GM18526 (cell line): ENCODE results near the gene TBC1D9.

Experiments
- POLR2A ChIP-seq: IDR thresholded peaks from 3 replicates; pipeline ENCODE4 v1.6.1; 2011; ENCODE audit not compliant: insufficient read length; ENCODE audit errors: extremely low read depth

The TBC1D9 gene

GRCh38 chr4:140739971-140740370, 16.2 kb downstream of the TBC1D9 start:
- no peak for TF ChIP-seq POLR2A

- TF ChIP-seq POLR2A = no peak
Measured at GRCh38 chr4:140738139-140738538, 18.0 kb downstream of the TBC1D9 start.

- no peak for TF ChIP-seq POLR2A
Measured at GRCh38 chr4:140736669-140737343, 19.4 kb downstream of the TBC1D9 start.

GRCh38 chr4:140735779-140736391, 20.3 kb downstream of the TBC1D9 start:
- no peak for TF ChIP-seq POLR2A

- TF ChIP-seq POLR2A = no peak
Measured at GRCh38 chr4:140735317-140735716, 20.9 kb downstream of the TBC1D9 start.

- no peak for TF ChIP-seq POLR2A
Measured at GRCh38 chr4:140732780-140733179, 23.4 kb downstream of the TBC1D9 start.

GRCh38 chr4:140729344-140730049, 26.7 kb downstream of the TBC1D9 start:
- no peak for TF ChIP-seq POLR2A

GRCh38 chr4:140726776-140727500, 29.2 kb downstream of the TBC1D9 start:
- TF ChIP-seq POLR2A = no peak

- no peak for TF ChIP-seq POLR2A
Measured at GRCh38 chr4:140725556-140725955, 30.6 kb downstream of the TBC1D9 start.

GRCh38 chr4:140724760-140725159, 31.4 kb downstream of the TBC1D9 start:
- no peak for TF ChIP-seq POLR2A

- TF ChIP-seq POLR2A = no peak
Measured at GRCh38 chr4:140720387-140721304, 35.5 kb downstream of the TBC1D9 start.

GRCh38 chr4:140719686-140720085, 36.5 kb downstream of the TBC1D9 start:
- TF ChIP-seq POLR2A = no peak

- no peak for TF ChIP-seq POLR2A
Measured at GRCh38 chr4:140719022-140719421, 37.2 kb downstream of the TBC1D9 start.

GRCh38 chr4:140718241-140718952, 37.8 kb downstream of the TBC1D9 start:
- TF ChIP-seq POLR2A = no peak
